A549 (cell line): ENCODE measurements around the gene CADM2. TPM values are rescaled to one million over a fixed set of nuclear protein-coding genes. Genes with fewer than 3 reads are reported as not detected.
A peak's percentile ranks its signal among the peaks of the same experiment; 100 is the strongest.

Experiments
- ATAC-seq, 2 experiments: fragments of 200-7000 bp in 1 of 2; fragments of >200 bp in 1 of 2; cut with Nextera tagmentation in 1 of 2; cut with Tn5 transposase in 1 of 2; 3 replicates each; pipeline versions ENCODE4 v1.8.0 to v1.9.1; 2018 to 2020; ENCODE audit warnings: mild to moderate bottlenecking in 1 of 2, moderate library complexity in 1 of 2
- CTCF ChIA-PET: fragments of 300-600 bp; sonication (Branson Sonifier 250); formaldehyde crosslinking; extraction: SDS; loops from one replicate; lab custom pipeline; 2021; ENCODE audit warnings: antibody characterized with exemption, inconsistent platforms; lab: Yijun Ruan, JAX
- POLR2A ChIA-PET: fragments of 350-600 bp; formaldehyde crosslinking; extraction: SDS; loops from one replicate; lab custom pipeline; 2021; ENCODE audit warnings: antibody characterized with exemption, inconsistent platforms; lab: Yijun Ruan, JAX
- DNase-seq, 2 experiments: peaks; one replicate each; pipeline versions ENCODE4 v3.0.0 to v3.0.0-alpha.2; 2011 to 2016; ENCODE audit warnings: low read depth in 1 of 2, low spot score in 1 of 2
- FAIRE-seq: peaks from 2 replicates; lab custom pipeline; 2011; peaks lifted over from hg19 to GRCh38; lab: Jason Lieb, UNC
- H3K27ac ChIP-seq, 2 experiments: fragments of >200 bp; sonication (Bioruptor Twin); formaldehyde crosslinking; 3 replicates each; pipeline ENCODE4 v1.5.1; 2016 to 2017
- H3K4me1 ChIP-seq: fragments of >200 bp; sonication (Bioruptor Twin); formaldehyde crosslinking; 3 replicates; pipeline ENCODE4 v1.6.1; 2016
- H3K4me2 ChIP-seq: fragments of >200 bp; sonication (Bioruptor Twin); formaldehyde crosslinking; 3 replicates; pipeline ENCODE4 v1.6.1; 2016
- H3K4me3 ChIP-seq: fragments of >200 bp; sonication (Bioruptor Twin); formaldehyde crosslinking; 3 replicates; pipeline ENCODE4 v1.5.1; 2016
- H3K9me3 ChIP-seq: fragments of >200 bp; sonication (Bioruptor Twin); formaldehyde crosslinking; 3 replicates; pipeline ENCODE4 v1.6.1; 2016
- BHLHE40 ChIP-seq: IDR thresholded peaks from 2 replicates; pipeline ENCODE4 v1.6.1; 2012; ENCODE audit warnings: low read depth, low read length, inconsistent platforms
- CBX8 ChIP-seq: fragments of 200-600 bp; sonication (generic); IDR thresholded peaks from 2 replicates; pipeline ENCODE4 v1.6.1; 2016
- CEBPB ChIP-seq, 2 experiments: fragments of >200 bp in 1 of 2; sonication (Bioruptor Twin) in 1 of 2; formaldehyde crosslinking in 1 of 2; IDR thresholded peaks; 2 replicates each; pipeline ENCODE4 v1.6.1; 2012 to 2016
- EHF ChIP-seq: fragments of 250-450 bp; sonication (Bioruptor Pico); IDR thresholded peaks from 2 replicates; pipeline ENCODE4 v1.5.0; 2020; ENCODE audit warnings: mild to moderate bottlenecking
- FOSB ChIP-seq: fragments of 250-450 bp; sonication (Bioruptor Pico); IDR thresholded peaks from 2 replicates; pipeline ENCODE4 v1.5.0; 2020; ENCODE audit warnings: mild to moderate bottlenecking, moderate library complexity
- GATA3 ChIP-seq: IDR thresholded peaks from 2 replicates; pipeline ENCODE4 v1.6.1; 2012; ENCODE audit warnings: borderline replicate concordance
- HDAC2 ChIP-seq: fragments of 200-600 bp; sonication (generic); IDR thresholded peaks from 2 replicates; pipeline ENCODE4 v1.6.1; 2016
- HOXA7 ChIP-seq: fragments of 250-450 bp; sonication (Bioruptor Pico); IDR thresholded peaks from 2 replicates; pipeline ENCODE4 v1.5.0; 2020; ENCODE audit warnings: mild to moderate bottlenecking, moderate library complexity
- HOXB13 ChIP-seq: fragments of 250-450 bp; sonication (Bioruptor Pico); IDR thresholded peaks from 2 replicates; pipeline ENCODE4 v1.5.0; 2020; ENCODE audit warnings: low read depth, mild to moderate bottlenecking, moderate library complexity
- KDM1A ChIP-seq: fragments of 200-600 bp; sonication (generic); IDR thresholded peaks from 2 replicates; pipeline ENCODE4 v1.6.1; 2016; ENCODE audit warnings: low read depth, mild to moderate bottlenecking
- KDM5A ChIP-seq: fragments of 200-600 bp; sonication (generic); IDR thresholded peaks from 2 replicates; pipeline ENCODE4 v1.6.1; 2016; ENCODE audit warnings: antibody characterized with exemption, mild to moderate bottlenecking
- MAZ ChIP-seq: fragments of 150-350 bp; IDR thresholded peaks from 2 replicates; pipeline ENCODE4 v1.6.1; 2014; ENCODE audit warnings: antibody characterized with exemption, low read depth, low read length, borderline replicate concordance
- MYC ChIP-seq: IDR thresholded peaks from 2 replicates; pipeline ENCODE4 v1.6.1; 2012; ENCODE audit warnings: mild to moderate bottlenecking, inconsistent platforms, low read length, improper control_type of control experiment, borderline replicate concordance
- NPAS2 ChIP-seq: fragments of 250-450 bp; sonication (Bioruptor Pico); IDR thresholded peaks from 2 replicates; pipeline ENCODE4 v1.8.0; 2022; ENCODE audit warnings: mild to moderate bottlenecking, moderate library complexity, borderline replicate concordance
- POLR2AphosphoS2 ChIP-seq: conservative IDR thresholded peaks from 2 replicates; pipeline ENCODE4 v1.6.1; 2012; ENCODE audit warnings: low read length, improper control_type of control experiment, inconsistent platforms
- RAD21 ChIP-seq, 2 experiments: fragments of >200 bp in 1 of 2; sonication (Bioruptor Twin) in 1 of 2; formaldehyde crosslinking in 1 of 2; IDR thresholded peaks in 1 of 2; conservative IDR thresholded peaks in 1 of 2; 2 replicates in 1 of 2; 3 replicates in 1 of 2; pipeline ENCODE4 v1.6.1; 2012 to 2018; ENCODE audit warnings: inconsistent platforms in 1 of 2
- RARB ChIP-seq: fragments of 250-450 bp; sonication (Bioruptor Pico); IDR thresholded peaks from 2 replicates; pipeline ENCODE4 v1.8.0; 2021; ENCODE audit warnings: mild to moderate bottlenecking, moderate library complexity
- RFX5 ChIP-seq: fragments of 450-650 bp; IDR thresholded peaks from 2 replicates; pipeline ENCODE4 v1.7.1; 2014; ENCODE audit warnings: antibody characterized with exemption, mild to moderate bottlenecking, moderate library complexity
- RNF2 ChIP-seq: fragments of 200-600 bp; sonication (generic); IDR thresholded peaks from 2 replicates; pipeline ENCODE4 v1.6.1; 2016; ENCODE audit warnings: low read depth, mild to moderate bottlenecking, antibody characterized with exemption, moderate library complexity, borderline replicate concordance
- SMC3 ChIP-seq: fragments of >200 bp; sonication (Bioruptor Twin); formaldehyde crosslinking; IDR thresholded peaks from 3 replicates; pipeline ENCODE4 v1.6.1; 2018; ENCODE audit warnings: inconsistent platforms
- TP53 ChIP-seq: fragments of 250-450 bp; sonication (Bioruptor Pico); IDR thresholded peaks from 2 replicates; pipeline ENCODE4 v1.5.0; 2021; ENCODE audit warnings: mild to moderate bottlenecking, moderate library complexity
- ZSCAN20 ChIP-seq: fragments of 250-450 bp; sonication (Bioruptor Pico); IDR thresholded peaks from 2 replicates; pipeline ENCODE4 v1.8.0; 2022; ENCODE audit warnings: mild to moderate bottlenecking, moderate library complexity
- WGBS: methylation state at CpG from one replicate; pipeline ENCODE4 v1.1.6; 2017; ENCODE audit errors: missing lambda C conversion rate; 5-methylcytosine and 5-hydroxymethylcytosine counted together
- polyA plus RNA-seq, 4 experiments: library from polyadenylated mRNA; depleted of rRNA in 3 of 4; stranded (reverse); fragments of >200 nt; fragmentation: RNase III in 1 of 4; extraction: RNeasy Plus Mini Kit Qiagen cat#74134 plus additional on column Dnase treatment in 1 of 4; gene quantifications; 2 replicates in 3 of 4; 3 replicates in 1 of 4; pipeline ENCODE4 v1.2.3, GENCODE V29; 2011 to 2017
- TF ChIP-seq, protein P1 (sequence below): IDR thresholded peaks from 2 replicates; pipeline ENCODE4 v1.6.1; 2012
- TF ChIP-seq, protein P2 (sequence below): fragments of 250-450 bp; sonication (Bioruptor Pico); IDR thresholded peaks from 2 replicates; pipeline ENCODE4 v1.5.0; 2021; ENCODE audit warnings: mild to moderate bottlenecking, moderate library complexity, borderline replicate concordance
- TF ChIP-seq, protein P3 (sequence below): fragments of 250-450 bp; sonication (Bioruptor Pico); IDR thresholded peaks from 2 replicates; pipeline ENCODE4 v1.5.0; 2020; ENCODE audit warnings: low read depth, mild to moderate bottlenecking, moderate library complexity
- TF ChIP-seq, protein P4 (sequence below): fragments of 200-600 bp; sonication (generic); IDR thresholded peaks from 2 replicates; pipeline ENCODE4 v1.6.1; 2016; ENCODE audit warnings: antibody characterized with exemption, mild to moderate bottlenecking, moderate library complexity

CADM2 gene
- polyA plus RNA-seq, 2 of the 4 experiments (the other 2 are of a cell fraction) = 0.05 to 0.71 TPM

DNA sequence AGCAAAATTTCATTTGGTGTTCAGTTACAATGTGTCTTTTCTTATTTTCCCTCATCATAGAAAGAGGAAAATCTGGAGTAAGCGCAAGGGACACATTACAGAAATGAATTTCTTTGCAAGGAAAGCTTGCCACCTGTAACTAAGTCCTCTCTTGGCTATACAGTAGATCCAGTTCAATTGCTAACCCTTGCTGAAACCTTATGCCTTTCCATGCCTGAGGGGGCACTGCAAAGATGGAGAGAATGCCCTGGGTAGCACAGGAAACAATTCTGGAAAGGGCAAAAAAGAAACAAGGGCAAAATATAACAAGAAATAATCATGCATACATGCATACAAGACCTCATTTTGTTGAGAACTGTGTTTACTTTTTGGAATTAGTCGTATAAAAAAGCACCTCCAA lies 4.3 kb downstream of the CADM2 start:
- POLR2A ChIA-PET = no interaction called here
- no peak for TF ChIP-seq EHF (CRISPR knock-in tag)
- no peak for TF ChIP-seq MYC
- no peak for TF ChIP-seq CEBPB (IDR thresholded peaks at IDR 0.05)
- TF ChIP-seq TP53 (CRISPR knock-in tag) = no peak
- TF ChIP-seq RFX5 = no peak
- TF ChIP-seq KDM5A = no peak
- TF ChIP-seq, protein P1, sequence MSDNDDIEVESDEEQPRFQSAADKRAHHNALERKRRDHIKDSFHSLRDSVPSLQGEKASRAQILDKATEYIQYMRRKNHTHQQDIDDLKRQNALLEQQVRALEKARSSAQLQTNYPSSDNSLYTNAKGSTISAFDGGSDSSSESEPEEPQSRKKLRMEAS = no peak
- TF ChIP-seq, protein P2, sequence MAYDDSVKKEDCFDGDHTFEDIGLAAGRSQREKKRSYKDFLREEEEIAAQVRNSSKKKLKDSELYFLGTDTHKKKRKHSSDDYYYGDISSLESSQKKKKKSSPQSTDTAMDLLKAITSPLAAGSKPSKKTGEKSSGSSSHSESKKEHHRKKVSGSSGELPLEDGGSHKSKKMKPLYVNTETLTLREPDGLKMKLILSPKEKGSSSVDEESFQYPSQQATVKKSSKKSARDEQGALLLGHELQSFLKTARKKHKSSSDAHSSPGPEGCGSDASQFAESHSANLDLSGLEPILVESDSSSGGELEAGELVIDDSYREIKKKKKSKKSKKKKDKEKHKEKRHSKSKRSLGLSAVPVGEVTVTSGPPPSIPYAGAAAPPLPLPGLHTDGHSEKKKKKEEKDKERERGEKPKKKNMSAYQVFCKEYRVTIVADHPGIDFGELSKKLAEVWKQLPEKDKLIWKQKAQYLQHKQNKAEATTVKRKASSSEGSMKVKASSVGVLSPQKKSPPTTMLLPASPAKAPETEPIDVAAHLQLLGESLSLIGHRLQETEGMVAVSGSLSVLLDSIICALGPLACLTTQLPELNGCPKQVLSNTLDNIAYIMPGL (CRISPR knock-in tag) = no peak
- TF ChIP-seq HOXA7 (CRISPR knock-in tag) = no peak
- TF ChIP-seq, protein P3, sequence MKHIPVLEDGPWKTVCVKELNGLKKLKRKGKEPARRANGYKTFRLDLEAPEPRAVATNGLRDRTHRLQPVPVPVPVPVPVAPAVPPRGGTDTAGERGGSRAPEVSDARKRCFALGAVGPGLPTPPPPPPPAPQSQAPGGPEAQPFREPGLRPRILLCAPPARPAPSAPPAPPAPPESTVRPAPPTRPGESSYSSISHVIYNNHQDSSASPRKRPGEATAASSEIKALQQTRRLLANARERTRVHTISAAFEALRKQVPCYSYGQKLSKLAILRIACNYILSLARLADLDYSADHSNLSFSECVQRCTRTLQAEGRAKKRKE = no peak
- TF ChIP-seq NPAS2 (CRISPR knock-in tag) = no peak

DNA sequence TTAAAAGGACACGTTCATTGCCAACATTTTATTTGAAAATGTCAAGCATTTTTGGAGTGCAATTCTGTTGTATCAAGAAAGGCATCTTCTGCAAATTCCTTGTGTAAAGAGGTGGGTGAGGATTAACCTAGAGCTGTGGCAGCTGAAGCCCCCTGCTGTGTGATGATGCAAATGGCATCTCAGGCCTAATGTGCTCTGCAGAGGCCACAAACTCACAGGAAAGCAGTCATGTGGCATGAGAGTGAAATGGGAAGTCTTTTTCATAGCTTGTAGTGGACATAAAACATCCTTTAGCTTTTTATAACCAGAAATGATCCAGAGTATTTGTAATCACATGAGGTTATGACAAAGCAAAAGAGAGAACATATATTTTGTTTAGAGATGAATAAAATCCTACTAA lies 6.4 kb downstream of the CADM2 start:
- 2% methylated on average over 1 of the region's 1 CpG for WGBS
- no peaks in the 10 kb centered on the region for H3K4me1 ChIP-seq
- no peaks in the 10 kb centered on the region for H3K9me3 ChIP-seq
- FAIRE-seq (no peak), DNase-seq (peak; percentile 24 to 57)
- no peak overlapping the region for H3K27ac ChIP-seq
- TF ChIP-seq RAD21 (conservative IDR thresholded peaks at IDR 0.05 in 1 of 2, IDR thresholded peaks at IDR 0.05 in 1 of 2) (0 out of 5 replicates have a peak, but pooled peaks of 1 of the 2 experiments have one; percentile 15), CBX8 (no peak)
- TF ChIP-seq, all 56 proteins: peak for 1
- peak; percentile 74 to 89; a peak in 4 of 6 replicates for ATAC-seq
- POLR2A ChIA-PET = no interaction called here
- CTCF ChIA-PET = no interaction called here
- Histone ChIP-seq H3K4me2 (no peak overlapping the region), H3K4me3 (no peak overlapping the region)

More for the DNA sequence above, 4.3 kb downstream of the CADM2 start:
- 31% methylated on average over 2 of the region's 2 CpGs for WGBS
- peaks cover 6% of the 10 kb centered on the region; the same call in 1 of the 3 replicates for H3K4me1 ChIP-seq
- no peak overlapping the region for H3K27ac ChIP-seq
- ATAC-seq (no peak), FAIRE-seq (no peak), DNase-seq (no peak)
- no peaks in the 10 kb centered on the region for H3K9me3 ChIP-seq
- CTCF ChIA-PET = no interaction called here
- no peak overlapping the region for H3K4me2 ChIP-seq
- H3K4me3 ChIP-seq = no peak overlapping the region

DNA sequence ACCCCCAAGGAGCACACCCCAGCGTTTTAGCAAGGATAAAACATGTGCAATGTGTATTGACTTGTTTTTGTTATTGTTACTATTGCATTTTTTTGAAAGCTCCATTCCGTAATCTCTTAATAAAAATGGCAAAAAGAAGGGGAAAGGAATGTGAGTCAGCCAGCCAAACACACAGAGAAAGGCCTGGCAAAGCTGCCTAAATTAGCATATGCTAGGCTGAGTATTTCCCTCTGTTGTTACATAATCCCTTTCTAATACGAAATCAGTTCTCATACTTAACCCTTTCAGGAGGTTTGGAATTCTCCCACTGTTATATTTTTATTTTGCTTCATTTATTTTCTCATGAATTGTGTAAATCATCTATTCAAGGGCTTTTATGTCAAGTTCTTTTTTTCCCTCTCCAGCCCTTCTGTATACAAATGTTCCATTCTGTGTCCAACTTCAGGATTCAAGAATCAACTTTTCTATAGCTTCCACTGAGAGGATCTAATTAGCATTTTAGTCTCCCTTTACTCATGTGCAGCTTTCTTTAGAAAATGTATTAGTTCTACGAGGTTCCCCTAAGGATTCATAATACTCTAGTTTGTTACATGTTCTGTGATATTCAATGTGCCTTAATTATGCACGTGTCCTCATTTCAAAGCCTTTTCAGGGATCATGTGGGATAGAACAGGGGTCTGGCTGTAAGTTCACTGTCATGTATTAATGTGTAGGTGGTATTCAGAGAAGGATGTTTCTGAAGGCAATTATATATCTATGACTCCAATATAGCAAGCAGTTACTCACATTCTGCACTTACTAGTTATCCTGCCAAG lies 9.2 kb downstream of the CADM2 start:
- POLR2A ChIA-PET = no interaction called here
- CTCF ChIA-PET = no interaction called here
- no peaks in the 10 kb centered on the region for H3K4me1 ChIP-seq
- DNase-seq = no peak
- H3K27ac ChIP-seq = no peak overlapping the region
- WGBS = 9% methylated on average over 5 of the region's 5 CpGs
- ATAC-seq = no peak
- H3K4me3 ChIP-seq = no peak overlapping the region
- TF ChIP-seq RNF2 (no peak), MAZ (no peak), RARB (CRISPR knock-in tag) (no peak), ZSCAN20 (CRISPR knock-in tag) (no peak), POLR2AphosphoS2 (no peak), FOSB (CRISPR knock-in tag) (no peak), CBX8 (no peak), CEBPB (IDR thresholded peaks at IDR 0.05) (no peak), HOXB13 (CRISPR knock-in tag) (no peak), BHLHE40 (no peak), SMC3 (no peak), GATA3 (no peak), KDM1A (no peak), RFX5 (no peak), HDAC2 (no peak)
- TF ChIP-seq, protein P4, sequence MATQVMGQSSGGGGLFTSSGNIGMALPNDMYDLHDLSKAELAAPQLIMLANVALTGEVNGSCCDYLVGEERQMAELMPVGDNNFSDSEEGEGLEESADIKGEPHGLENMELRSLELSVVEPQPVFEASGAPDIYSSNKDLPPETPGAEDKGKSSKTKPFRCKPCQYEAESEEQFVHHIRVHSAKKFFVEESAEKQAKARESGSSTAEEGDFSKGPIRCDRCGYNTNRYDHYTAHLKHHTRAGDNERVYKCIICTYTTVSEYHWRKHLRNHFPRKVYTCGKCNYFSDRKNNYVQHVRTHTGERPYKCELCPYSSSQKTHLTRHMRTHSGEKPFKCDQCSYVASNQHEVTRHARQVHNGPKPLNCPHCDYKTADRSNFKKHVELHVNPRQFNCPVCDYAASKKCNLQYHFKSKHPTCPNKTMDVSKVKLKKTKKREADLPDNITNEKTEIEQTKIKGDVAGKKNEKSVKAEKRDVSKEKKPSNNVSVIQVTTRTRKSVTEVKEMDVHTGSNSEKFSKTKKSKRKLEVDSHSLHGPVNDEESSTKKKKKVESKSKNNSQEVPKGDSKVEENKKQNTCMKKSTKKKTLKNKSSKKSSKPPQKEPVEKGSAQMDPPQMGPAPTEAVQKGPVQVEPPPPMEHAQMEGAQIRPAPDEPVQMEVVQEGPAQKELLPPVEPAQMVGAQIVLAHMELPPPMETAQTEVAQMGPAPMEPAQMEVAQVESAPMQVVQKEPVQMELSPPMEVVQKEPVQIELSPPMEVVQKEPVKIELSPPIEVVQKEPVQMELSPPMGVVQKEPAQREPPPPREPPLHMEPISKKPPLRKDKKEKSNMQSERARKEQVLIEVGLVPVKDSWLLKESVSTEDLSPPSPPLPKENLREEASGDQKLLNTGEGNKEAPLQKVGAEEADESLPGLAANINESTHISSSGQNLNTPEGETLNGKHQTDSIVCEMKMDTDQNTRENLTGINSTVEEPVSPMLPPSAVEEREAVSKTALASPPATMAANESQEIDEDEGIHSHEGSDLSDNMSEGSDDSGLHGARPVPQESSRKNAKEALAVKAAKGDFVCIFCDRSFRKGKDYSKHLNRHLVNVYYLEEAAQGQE = no peak
- TF ChIP-seq, protein P3 = no peak
- no peak for FAIRE-seq
- H3K9me3 ChIP-seq = no peaks in the 10 kb centered on the region
- H3K4me2 ChIP-seq = no peak overlapping the region
